Neural cell (in vitro differentiated cells): Measurements from ENCODE around the gene NCKAP5. TPM values are rescaled to one million over a fixed set of nuclear protein-coding genes. Genes with fewer than 3 reads are reported as not detected.

ENCODE experiments used
- H2AFZ ChIP-seq: fragments of 200-600, 300-800 bp; sonication (generic), shearing (Covaris generic); 2 replicates; pipeline ENCODE4 v1.6.0; 2014; ENCODE audit warnings: low read depth, mild to moderate bottlenecking, antibody characterized with exemption, low read length, moderate library complexity
- H3F3A ChIP-seq: fragments of 200-600 bp; shearing (Covaris generic); 2 replicates; pipeline ENCODE4 v1.6.1; 2016; ENCODE audit warnings: mild to moderate bottlenecking, moderate library complexity, mixed read lengths, antibody characterized with exemption, low read length; ENCODE audit not compliant: insufficient read depth, poor library complexity, severe bottlenecking
- H3K27ac ChIP-seq: fragments of 200-600, 300-800 bp; sonication (generic), shearing (Covaris generic); 2 replicates; pipeline ENCODE4 v1.5.1; 2014; ENCODE audit warnings: mild to moderate bottlenecking, low read length, moderate library complexity
- H3K27me3 ChIP-seq: fragments of 300-800, 200-600 bp; sonication (generic), shearing (Covaris generic); 2 replicates; pipeline ENCODE4 v1.6.0; 2014; ENCODE audit warnings: mild to moderate bottlenecking, low read depth, low read length, moderate library complexity; ENCODE audit not compliant: insufficient read depth
- H3K36me3 ChIP-seq: fragments of 300-800, 200-600 bp; sonication (generic), shearing (Covaris generic); 2 replicates; pipeline ENCODE4 v1.5.1; 2014; ENCODE audit warnings: mild to moderate bottlenecking, antibody characterized with exemption, low read length, moderate library complexity; ENCODE audit not compliant: insufficient read depth
- H3K4me2 ChIP-seq: fragments of 300-800, 200-600 bp; sonication (generic), shearing (Covaris generic); 2 replicates; pipeline ENCODE4 v1.6.0; 2014; ENCODE audit warnings: mild to moderate bottlenecking, low read length
- H3K4me3 ChIP-seq: fragments of 300-800, 200-600 bp; sonication (generic), shearing (Covaris generic); 2 replicates; pipeline ENCODE4 v1.5.1; 2014; ENCODE audit warnings: mild to moderate bottlenecking, low read length, moderate library complexity
- H3K79me2 ChIP-seq: fragments of 200-600 bp; shearing (Covaris generic); replicated peaks from 2 replicates; pipeline ENCODE4 v1.6.0; 2014; ENCODE audit warnings: mild to moderate bottlenecking, low read length, moderate library complexity; ENCODE audit not compliant: insufficient read depth
- H3K9ac ChIP-seq: fragments of 300-800, 200-600 bp; sonication (generic), shearing (Covaris generic); 2 replicates; pipeline ENCODE4 v1.6.1; 2016; ENCODE audit warnings: mild to moderate bottlenecking, low read length, mixed read lengths
- H3K9me2 ChIP-seq: fragments of 200-600 bp; shearing (Covaris generic); 2 replicates; pipeline ENCODE4 v1.6.1; 2016; ENCODE audit warnings: mild to moderate bottlenecking, low read length, mixed read lengths; ENCODE audit not compliant: insufficient read depth
- H3K9me3 ChIP-seq: fragments of 200-600, 300-800 bp; sonication (generic), shearing (Covaris generic); 2 replicates; pipeline ENCODE4 v1.6.1; 2016; ENCODE audit warnings: mild to moderate bottlenecking, mixed run types, low read length, moderate library complexity, mixed read lengths
- H4K20me1 ChIP-seq: fragments of 200-600 bp; shearing (Covaris generic); 2 replicates; pipeline ENCODE4 v1.6.1; 2016; ENCODE audit warnings: mild to moderate bottlenecking, mixed run types; ENCODE audit not compliant: insufficient read depth
- EP300 ChIP-seq: fragments of 450-650 bp; conservative IDR thresholded peaks from 2 replicates; pipeline ENCODE4 v1.6.1; 2014; ENCODE audit warnings: antibody characterized with exemption, mild to moderate bottlenecking, moderate library complexity; ENCODE audit not compliant: poor library complexity, severe bottlenecking
- EZH2 ChIP-seq: fragments of 200-600, 300-800 bp; shearing (Covaris generic), sonication (generic); IDR thresholded peaks from 2 replicates; pipeline ENCODE4 v1.6.1; 2014; ENCODE audit warnings: antibody characterized with exemption, low read length, borderline replicate concordance, mild to moderate bottlenecking; ENCODE audit not compliant: insufficient read depth, poor library complexity, severe bottlenecking
- MXI1 ChIP-seq: fragments of 450-650 bp; conservative IDR thresholded peaks from 2 replicates; pipeline ENCODE4 v1.6.1; 2014; ENCODE audit warnings: antibody characterized with exemption, mild to moderate bottlenecking; ENCODE audit not compliant: poor library complexity, severe bottlenecking
- POLR2AphosphoS5 ChIP-seq: IDR thresholded peaks from 2 replicates; pipeline ENCODE4 v1.6.1; 2012
- RAD21 ChIP-seq: fragments of 450-650 bp; conservative IDR thresholded peaks from 2 replicates; pipeline ENCODE4 v1.6.1; 2014; ENCODE audit warnings: antibody characterized with exemption, mild to moderate bottlenecking, moderate library complexity
- SMC3 ChIP-seq: fragments of 450-650 bp; conservative IDR thresholded peaks from 2 replicates; pipeline ENCODE4 v1.6.1; 2014; ENCODE audit warnings: antibody characterized with exemption, mild to moderate bottlenecking, moderate library complexity; ENCODE audit not compliant: poor library complexity
- TAF1 ChIP-seq: IDR thresholded peaks from 2 replicates; pipeline ENCODE4 v1.6.1; 2012; ENCODE audit warnings: low read depth
- polyA plus RNA-seq: library from polyadenylated mRNA; depleted of rRNA; stranded (reverse); fragments of >200 nt; gene quantifications from 2 replicates; pipeline ENCODE4 v1.2.3, GENCODE V29; 2014
- TF ChIP-seq, protein P1 (sequence below): fragments of 450-650 bp; IDR thresholded peaks from 2 replicates; pipeline ENCODE4 v1.5.1; 2014; ENCODE audit warnings: antibody characterized with exemption, mild to moderate bottlenecking, moderate library complexity; ENCODE audit not compliant: poor library complexity, severe bottlenecking
- TF ChIP-seq, protein P2 (sequence below): IDR thresholded peaks from 2 replicates; pipeline ENCODE4 v1.6.1; 2012; ENCODE audit warnings: borderline replicate concordance

Gene NCKAP5
- polyA plus RNA-seq, 1 donor from 2014 or later: 2.4 TPM

DNA sequence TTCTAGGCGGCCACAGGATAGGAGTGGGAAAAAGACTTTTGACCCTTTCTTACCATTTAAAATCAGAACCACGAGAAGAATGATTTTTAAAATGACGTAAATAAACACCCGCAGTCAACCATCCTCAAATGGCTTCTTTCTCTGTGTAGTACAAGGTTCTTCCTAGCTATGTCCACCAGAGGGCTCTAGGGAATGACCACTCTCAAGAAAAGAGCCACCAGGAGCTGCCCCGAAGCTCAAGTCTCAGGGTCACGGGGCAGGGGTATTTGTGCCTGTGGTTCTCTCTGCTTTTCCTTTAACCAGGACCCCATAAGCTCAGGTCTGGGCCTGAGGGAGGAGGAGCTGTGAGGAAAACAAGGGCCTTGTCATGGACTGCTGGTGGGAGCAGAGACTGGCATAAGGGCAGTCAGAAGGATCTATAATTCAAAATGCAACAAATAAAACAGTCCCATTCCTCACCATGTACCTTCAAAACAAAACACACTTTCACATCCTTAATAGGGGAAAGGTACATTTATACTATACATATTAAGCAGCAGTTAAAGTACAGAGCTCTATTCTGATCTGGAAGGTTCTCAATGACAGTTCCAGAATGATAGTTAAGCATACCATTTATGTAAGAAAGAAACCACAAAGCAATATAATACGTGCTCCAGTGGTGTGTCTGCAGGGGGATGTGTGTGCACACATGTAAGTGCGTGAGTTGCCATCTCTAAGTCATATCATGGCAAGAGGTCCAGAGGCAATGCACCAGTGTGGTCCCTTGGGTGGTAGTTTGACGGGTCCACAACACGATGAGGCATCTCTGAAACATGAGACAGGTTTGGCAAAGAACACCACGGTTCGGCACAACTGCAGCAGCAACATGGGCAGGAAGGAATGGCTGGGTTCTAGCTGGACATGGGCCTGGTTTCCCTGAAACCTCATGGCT is 916.9 kb downstream of the NCKAP5 start:
- Histone ChIP-seq H3K4me3 (no peak overlapping the region), H3K4me2 (no peak overlapping the region), H2AFZ (no peak overlapping the region), H3K36me3 (no peaks in the 10 kb centered on the region), H3K9me3 (no peaks in the 10 kb centered on the region), H3F3A (peaks cover 3% of the 10 kb centered on the region), H3K27ac (no peak overlapping the region), H3K27me3 (no peaks in the 10 kb centered on the region), H3K9me2 (no peaks in the 10 kb centered on the region), H3K9ac (no peak overlapping the region), H3K79me2 (no peaks in the 10 kb centered on the region), H4K20me1 (no peaks in the 10 kb centered on the region)
- TF ChIP-seq EZH2 (no peak), SMC3 (peak; percentile 23), POLR2AphosphoS5 (no peak), EP300 (no peak), MXI1 (no peak), RAD21 (peak; percentile 12), TAF1 (no peak)
- TF ChIP-seq, protein P1, sequence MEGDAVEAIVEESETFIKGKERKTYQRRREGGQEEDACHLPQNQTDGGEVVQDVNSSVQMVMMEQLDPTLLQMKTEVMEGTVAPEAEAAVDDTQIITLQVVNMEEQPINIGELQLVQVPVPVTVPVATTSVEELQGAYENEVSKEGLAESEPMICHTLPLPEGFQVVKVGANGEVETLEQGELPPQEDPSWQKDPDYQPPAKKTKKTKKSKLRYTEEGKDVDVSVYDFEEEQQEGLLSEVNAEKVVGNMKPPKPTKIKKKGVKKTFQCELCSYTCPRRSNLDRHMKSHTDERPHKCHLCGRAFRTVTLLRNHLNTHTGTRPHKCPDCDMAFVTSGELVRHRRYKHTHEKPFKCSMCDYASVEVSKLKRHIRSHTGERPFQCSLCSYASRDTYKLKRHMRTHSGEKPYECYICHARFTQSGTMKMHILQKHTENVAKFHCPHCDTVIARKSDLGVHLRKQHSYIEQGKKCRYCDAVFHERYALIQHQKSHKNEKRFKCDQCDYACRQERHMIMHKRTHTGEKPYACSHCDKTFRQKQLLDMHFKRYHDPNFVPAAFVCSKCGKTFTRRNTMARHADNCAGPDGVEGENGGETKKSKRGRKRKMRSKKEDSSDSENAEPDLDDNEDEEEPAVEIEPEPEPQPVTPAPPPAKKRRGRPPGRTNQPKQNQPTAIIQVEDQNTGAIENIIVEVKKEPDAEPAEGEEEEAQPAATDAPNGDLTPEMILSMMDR: peak; percentile 29

DNA sequence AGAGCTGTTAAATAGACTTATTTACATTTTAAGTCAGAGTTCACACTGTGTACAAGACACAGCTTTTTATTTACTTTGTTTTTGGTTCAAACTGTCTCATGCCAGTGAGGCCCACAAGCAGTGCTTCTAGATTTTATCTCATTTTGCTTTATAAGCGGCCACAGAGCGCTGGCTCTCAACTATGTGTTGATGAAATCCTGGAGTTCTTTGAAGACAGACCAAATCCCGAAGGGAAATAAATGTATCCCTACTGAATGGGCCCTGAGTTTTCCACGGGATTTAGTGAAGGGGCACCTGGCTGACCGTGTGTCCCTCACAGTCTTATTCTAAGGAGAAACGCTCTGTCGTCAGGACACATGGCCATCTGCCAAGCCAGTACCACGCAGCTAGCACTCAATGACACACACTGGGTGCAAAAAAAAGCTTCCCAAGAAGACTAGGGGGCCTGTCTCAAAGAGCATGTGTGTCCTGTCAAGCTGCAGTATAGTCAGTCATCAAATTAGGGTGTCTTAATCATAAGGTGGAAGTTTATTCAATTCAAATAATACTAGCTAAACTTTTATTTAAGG is 921.6 kb downstream of the NCKAP5 start:
- Histone ChIP-seq H3K9ac (no peak overlapping the region), H3K27ac (no peak overlapping the region), H3F3A (no peaks in the 10 kb centered on the region), H3K9me3 (no peaks in the 10 kb centered on the region), H4K20me1 (no peaks in the 10 kb centered on the region), H3K79me2 (no peaks in the 10 kb centered on the region), H3K4me3 (no peak overlapping the region), H3K27me3 (no peaks in the 10 kb centered on the region), H2AFZ (no peak overlapping the region), H3K4me2 (no peak overlapping the region), H3K36me3 (peaks cover 11% of the 10 kb centered on the region), H3K9me2 (no peaks in the 10 kb centered on the region)
- TF ChIP-seq, protein P1: no peak
- TF ChIP-seq, protein P2, sequence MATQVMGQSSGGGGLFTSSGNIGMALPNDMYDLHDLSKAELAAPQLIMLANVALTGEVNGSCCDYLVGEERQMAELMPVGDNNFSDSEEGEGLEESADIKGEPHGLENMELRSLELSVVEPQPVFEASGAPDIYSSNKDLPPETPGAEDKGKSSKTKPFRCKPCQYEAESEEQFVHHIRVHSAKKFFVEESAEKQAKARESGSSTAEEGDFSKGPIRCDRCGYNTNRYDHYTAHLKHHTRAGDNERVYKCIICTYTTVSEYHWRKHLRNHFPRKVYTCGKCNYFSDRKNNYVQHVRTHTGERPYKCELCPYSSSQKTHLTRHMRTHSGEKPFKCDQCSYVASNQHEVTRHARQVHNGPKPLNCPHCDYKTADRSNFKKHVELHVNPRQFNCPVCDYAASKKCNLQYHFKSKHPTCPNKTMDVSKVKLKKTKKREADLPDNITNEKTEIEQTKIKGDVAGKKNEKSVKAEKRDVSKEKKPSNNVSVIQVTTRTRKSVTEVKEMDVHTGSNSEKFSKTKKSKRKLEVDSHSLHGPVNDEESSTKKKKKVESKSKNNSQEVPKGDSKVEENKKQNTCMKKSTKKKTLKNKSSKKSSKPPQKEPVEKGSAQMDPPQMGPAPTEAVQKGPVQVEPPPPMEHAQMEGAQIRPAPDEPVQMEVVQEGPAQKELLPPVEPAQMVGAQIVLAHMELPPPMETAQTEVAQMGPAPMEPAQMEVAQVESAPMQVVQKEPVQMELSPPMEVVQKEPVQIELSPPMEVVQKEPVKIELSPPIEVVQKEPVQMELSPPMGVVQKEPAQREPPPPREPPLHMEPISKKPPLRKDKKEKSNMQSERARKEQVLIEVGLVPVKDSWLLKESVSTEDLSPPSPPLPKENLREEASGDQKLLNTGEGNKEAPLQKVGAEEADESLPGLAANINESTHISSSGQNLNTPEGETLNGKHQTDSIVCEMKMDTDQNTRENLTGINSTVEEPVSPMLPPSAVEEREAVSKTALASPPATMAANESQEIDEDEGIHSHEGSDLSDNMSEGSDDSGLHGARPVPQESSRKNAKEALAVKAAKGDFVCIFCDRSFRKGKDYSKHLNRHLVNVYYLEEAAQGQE: no peak
- no peak for TF ChIP-seq EP300
- TF ChIP-seq POLR2AphosphoS5: no peak
- no peak for TF ChIP-seq RAD21
- TF ChIP-seq MXI1: no peak
- no peak for TF ChIP-seq EZH2
- TF ChIP-seq TAF1: no peak
- TF ChIP-seq SMC3: no peak
